RWPE1 (cell line): ENCODE results near the gene MERTK.
A peak's percentile ranks its signal among the peaks of the same experiment; 100 is the strongest.

Experiments
- CTCF ChIA-PET: fragments of 350-600 bp; sonication (Branson Sonifier 250); formaldehyde crosslinking; extraction: SDS; loops from one replicate; lab custom pipeline; 2021; lab: Yijun Ruan, JAX
- POLR2A ChIA-PET: fragments of 400-600 bp; formaldehyde crosslinking; extraction: SDS; loops from one replicate; lab custom pipeline; 2020; ENCODE audit warnings: antibody characterized with exemption; ENCODE audit not compliant: low non-redundant PET; lab: Yijun Ruan, JAX
- DNase-seq: peaks from one replicate; pipeline ENCODE4 v3.0.0; 2012; ENCODE audit warnings: low spot score
- H3K27ac ChIP-seq: fragments of 450-650 bp; 2 replicates; pipeline ENCODE4 v1.5.1; 2017
- TF ChIP-seq, protein P1 (sequence below): fragments of 450-650 bp; conservative IDR thresholded peaks from 2 replicates; pipeline ENCODE4 v1.5.1; 2017; ENCODE audit warnings: low read depth, mild to moderate bottlenecking

MERTK gene

DNA sequence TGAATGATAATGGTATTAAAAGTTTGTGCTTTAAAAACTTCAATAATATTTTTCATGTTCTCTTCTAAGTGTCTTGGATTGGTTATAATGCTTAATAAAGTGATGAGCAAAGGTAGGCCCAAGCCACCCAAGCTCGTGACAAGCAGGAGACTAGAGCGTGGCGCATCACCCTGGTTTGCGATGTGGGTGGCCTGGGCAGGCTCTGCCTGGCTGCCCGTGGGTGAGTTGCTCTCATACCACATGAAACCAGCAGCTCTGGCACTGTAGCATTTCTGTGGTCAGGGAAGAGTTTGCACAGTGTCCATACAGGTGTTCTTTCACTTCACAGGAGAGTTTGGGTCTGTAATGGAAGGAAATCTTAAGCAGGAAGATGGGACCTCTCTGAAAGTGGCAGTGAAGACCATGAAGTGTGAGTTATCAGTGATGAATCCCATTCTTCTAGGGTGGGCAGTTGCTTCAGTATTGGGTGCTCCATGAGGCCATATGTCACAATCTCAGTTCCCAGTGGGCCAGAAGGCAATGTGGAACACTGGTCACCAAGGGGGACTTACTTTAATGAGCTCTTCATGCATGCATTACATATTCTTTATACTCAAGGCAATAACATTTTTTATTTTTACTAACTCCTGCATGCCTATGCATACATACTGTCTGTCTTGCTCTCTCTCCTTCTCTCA lies 105.3 kb downstream of the MERTK start:
- DNase-seq: no peak
- CTCF ChIA-PET: no interaction called here
- POLR2A ChIA-PET: no interaction called here
- TF ChIP-seq, protein P1, sequence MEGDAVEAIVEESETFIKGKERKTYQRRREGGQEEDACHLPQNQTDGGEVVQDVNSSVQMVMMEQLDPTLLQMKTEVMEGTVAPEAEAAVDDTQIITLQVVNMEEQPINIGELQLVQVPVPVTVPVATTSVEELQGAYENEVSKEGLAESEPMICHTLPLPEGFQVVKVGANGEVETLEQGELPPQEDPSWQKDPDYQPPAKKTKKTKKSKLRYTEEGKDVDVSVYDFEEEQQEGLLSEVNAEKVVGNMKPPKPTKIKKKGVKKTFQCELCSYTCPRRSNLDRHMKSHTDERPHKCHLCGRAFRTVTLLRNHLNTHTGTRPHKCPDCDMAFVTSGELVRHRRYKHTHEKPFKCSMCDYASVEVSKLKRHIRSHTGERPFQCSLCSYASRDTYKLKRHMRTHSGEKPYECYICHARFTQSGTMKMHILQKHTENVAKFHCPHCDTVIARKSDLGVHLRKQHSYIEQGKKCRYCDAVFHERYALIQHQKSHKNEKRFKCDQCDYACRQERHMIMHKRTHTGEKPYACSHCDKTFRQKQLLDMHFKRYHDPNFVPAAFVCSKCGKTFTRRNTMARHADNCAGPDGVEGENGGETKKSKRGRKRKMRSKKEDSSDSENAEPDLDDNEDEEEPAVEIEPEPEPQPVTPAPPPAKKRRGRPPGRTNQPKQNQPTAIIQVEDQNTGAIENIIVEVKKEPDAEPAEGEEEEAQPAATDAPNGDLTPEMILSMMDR: no peak
- no peak overlapping the region for H3K27ac ChIP-seq

GRCh38 chr2:112004253-112004645 lies 105.8 kb downstream of the MERTK start:
- ChIA-PET POLR2A (no interaction called here), CTCF (no interaction called here)
- no peak for DNase-seq
- TF ChIP-seq, protein P1: no peak
- no peak overlapping the region for H3K27ac ChIP-seq

GRCh38 chr2:112005406-112006075 lies 107.1 kb downstream of the MERTK start:
- peak overlapping the region; percentile 61 for H3K27ac ChIP-seq
- DNase-seq: no peak
- TF ChIP-seq, protein P1: no peak
- ChIA-PET POLR2A (no interaction called here), CTCF (interaction anchor here (0.6 to 1.1 kb wide), 2 partner anchors 39 to 1008 kb away, joined by 3 to 6 read pairs; no protein-coding TSS in a partner anchor)

DNA sequence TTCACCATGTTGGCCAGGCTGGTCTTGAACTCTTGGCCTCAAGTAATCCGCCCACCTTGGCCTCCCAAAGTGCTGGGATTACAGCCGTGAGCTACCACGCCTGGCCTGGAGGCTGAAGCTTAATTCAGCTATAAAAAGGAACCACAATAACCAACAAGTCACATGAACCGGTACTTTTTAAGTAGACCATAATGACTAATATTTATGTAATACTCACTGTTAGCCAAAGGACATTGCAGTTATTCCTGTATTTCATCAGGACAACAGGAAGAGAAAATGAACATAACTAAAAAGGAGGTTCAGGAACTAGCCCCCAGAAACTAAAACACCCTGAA lies 107.6 kb downstream of the MERTK start:
- peak overlapping the region; percentile 61 for H3K27ac ChIP-seq
- peak; percentile 62 for DNase-seq
- POLR2A ChIA-PET: no interaction called here
- TF ChIP-seq, protein P1: no peak
- CTCF ChIA-PET: interaction anchor here (0.6 kb wide), 1 partner anchor 1007 kb away, joined by 6 read pairs; no protein-coding TSS in a partner anchor

DNA sequence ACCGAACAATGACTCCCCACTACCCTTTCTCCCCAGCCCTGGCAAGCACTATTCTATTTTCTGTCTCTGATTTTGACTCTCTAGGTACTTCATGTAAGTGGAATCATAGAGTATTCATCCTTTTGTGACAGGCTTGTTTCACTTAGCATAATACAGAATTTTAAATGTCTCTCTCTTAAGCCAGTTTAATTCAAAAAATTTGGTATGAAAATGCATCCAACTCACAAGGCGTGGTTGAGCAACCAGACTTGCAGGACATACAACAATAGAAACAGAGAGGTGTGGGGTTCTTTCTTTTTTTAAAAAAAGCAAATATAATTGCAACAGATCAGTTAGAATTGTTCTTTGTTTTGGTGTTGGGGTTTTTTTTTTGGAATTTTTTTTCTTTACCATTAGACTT lies 109.1 kb downstream of the MERTK start:
- no peak overlapping the region for H3K27ac ChIP-seq
- ChIA-PET POLR2A (no interaction called here), CTCF (interaction anchor here (1.0 kb wide), 1 partner anchor 120 kb away, joined by 7 read pairs; no protein-coding TSS in a partner anchor)
- DNase-seq: no peak
- TF ChIP-seq, protein P1: no peak

GRCh38 chr2:112008910-112009485 lies 110.6 kb downstream of the MERTK start:
- H3K27ac ChIP-seq: no peak overlapping the region
- ChIA-PET POLR2A (no interaction called here), CTCF (interaction anchor here (0.7 kb wide), 1 partner anchor 578 kb away, joined by 4 read pairs; no protein-coding TSS in a partner anchor)
- TF ChIP-seq, protein P1: no peak
- no peak for DNase-seq
